HK-2 (cell line): ENCODE data around the gene ZNF407.

Experiments
- DNase-seq: peaks from one replicate; pipeline ENCODE4 v3.0.0-alpha.2; 2018; ENCODE audit not compliant: unreplicated experiment

The ZNF407 gene

DNA sequence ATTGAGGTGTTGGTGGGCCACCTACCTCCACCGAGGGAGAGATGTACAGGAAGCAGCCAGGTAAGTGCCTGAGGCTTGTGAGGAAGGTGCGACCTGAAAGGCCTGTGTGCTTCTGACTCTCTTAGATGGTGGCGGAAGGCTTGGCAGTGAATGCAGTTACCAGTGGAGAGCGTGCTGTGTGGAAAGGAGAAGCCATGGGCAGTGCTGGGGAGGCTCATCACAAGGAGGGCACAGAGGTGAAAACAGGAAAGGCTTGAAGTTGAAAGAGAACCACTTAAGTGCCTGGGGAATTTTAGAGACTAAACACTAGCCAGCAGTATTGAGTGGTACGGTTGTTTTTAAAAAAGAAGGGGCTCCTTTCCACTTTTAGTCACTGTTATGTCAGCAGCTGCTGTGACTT lies 130.9 kb downstream of the ZNF407 start:
- no peak for DNase-seq

DNA sequence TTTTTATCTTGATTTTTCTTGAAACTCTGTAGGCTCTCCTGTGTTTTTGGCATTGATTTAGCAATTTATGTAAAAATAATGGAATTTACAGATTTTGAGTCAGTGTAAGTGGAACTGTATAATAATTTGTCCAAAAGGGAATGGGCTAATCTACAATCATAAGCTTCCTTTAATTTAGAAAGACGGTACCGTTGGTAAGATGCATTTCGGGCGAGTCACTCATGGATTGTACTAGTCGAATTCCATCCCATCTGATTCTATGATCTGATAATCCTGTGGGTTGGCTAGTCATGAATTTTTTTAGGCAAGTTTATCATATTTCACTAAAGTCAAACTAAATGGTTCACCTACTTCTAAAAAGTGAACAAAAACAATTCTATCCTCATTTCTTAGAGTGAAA lies 133.4 kb downstream of the ZNF407 start:
- no peak for DNase-seq

DNA sequence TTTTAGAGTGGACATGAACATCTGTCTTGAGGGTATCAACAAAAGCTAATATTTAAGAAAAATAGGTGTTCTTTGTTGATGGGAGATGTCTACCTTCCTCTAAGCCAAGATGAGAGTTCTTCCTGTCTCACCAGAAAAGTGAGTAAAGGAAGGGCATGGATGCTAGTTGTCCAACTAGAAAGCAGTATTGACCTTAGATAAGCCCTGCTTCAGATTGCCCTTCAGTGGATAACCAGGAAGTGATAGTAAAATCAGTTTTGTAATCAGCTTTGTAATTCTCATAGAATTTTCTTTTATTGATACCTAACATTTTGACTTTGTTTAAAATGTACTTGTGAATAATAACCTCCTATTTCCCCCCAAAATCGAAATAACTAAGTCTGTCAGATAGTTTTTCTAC lies 134.7 kb downstream of the ZNF407 start:
- no peak for DNase-seq

DNA sequence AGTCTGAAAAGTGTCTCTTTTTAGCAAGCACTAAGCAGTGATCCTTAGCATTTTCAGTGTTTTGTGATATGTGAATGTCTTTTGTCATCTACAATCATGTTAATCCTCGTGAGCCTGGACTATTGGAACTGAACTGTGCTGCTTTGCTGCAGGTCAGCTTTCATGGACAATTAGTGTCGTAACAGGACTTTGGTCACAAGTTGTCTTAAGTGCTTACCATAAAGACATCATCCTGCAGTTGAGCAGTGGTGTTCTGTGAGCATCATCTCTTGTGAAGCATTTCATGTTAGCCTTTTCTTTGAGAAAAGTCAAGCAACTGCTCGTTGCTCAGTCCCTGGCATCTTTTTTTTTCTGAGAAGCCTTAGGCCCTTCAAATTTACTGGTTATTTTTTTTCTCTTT lies 135.9 kb downstream of the ZNF407 start:
- DNase-seq, result no peak

DNA sequence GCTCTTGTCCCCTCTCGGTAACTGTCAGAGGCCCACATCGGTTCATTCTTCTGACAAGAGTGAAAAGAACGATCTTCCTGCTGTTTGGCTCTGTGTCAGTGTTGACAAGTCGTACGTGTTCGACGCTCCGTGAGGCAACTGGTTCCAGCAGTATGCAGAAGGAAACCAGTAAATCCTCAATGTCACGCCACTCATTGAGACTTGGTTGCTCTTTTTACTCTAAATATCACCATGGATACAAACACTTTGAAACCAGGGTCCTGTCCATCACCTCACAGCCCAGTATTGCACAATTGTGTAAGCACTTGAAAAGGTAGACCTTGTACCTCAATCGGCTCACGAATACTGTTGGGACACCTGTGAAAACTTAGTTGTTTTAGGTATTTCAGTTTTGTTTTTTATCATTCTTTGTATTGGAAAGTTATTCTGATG lies 136.4 kb downstream of the ZNF407 start:
- no peak for DNase-seq

DNA sequence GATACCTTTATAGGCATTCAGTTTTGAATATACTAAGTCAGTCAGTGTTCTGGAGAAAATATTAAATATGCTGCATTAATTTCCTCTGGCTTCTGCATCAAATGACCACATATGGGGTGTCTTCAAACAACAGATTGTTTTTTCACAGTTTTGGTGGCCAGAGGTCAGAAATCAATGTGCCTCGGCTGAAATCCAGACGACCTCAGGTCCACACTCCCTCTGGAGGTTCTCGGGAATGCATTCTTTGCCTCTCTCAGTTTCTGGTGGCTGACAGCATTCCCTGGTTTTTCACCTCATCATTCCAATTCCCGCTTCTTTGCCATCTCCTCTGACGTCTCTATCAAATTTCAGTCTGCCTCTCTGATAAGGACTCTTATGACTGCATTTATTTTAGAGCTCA lies 142.3 kb downstream of the ZNF407 start:
- no peak for DNase-seq

DNA sequence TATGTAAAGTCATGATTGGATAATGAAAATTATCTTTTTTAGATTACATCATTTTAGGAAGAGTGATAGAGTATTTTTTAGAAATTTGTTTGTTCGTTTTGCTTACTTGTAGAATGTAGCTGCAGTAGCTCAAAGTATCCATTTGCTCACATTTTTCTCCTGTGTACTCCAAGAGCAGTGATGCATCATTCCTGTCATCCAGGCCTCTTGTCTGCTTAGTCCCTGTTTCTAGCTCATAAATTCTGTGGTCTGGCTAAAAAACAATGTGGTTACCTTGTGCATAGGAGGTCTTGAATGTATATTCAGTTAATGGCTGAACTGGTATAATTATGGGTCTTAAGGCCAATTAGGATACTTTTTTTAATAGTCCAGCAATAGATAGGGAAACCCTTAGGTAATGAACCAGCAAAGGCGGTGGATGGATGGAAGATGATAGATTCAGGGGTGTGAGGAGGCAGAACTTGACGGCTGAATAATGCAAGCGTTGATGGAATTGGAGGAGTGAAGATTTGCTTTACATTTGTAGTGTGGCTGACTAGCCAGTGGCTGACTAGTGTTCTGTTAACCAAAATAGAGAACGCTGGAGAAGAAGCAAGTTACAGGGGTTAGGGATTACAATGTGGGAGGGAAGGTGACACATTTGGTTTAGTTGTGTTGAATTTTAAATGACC lies 145.0 kb downstream of the ZNF407 start:
- DNase-seq, result no peak

DNA sequence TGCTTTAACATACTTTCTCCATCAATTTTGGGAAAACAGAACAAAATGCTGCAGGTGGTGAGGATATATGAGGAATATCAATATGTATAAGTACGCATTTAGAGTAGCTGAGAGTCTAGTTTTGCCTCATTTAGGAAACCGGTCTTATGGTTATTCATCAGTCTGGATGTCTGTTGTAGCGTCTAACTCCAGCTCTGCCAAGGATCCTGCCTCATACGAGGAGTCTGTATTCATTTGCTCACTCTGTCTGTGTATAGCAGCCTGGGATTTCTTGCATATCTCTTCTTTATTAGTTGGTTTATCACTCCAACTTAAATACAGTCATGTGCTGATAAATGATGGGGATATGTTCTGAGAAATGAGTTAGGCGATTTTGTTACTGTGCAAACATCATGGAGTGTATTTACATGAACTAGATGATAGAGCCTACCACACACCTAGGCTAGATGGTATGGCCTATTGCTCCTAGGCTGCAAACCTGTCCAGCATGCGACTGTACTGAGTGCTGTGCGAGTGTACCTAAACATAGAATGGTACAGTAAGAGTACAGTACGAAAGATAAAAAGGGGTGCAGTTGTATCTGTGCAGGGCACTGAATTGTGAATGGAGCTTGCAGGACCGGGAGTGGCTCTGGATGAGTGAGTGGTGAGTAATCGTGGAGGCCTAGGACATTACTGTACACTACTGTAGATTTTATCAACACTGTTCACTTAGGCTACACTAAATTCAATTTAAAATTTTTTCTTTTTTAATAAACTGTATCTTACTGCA lies 148.1 kb downstream of the ZNF407 start:
- peak; percentile 20 for DNase-seq

DNA sequence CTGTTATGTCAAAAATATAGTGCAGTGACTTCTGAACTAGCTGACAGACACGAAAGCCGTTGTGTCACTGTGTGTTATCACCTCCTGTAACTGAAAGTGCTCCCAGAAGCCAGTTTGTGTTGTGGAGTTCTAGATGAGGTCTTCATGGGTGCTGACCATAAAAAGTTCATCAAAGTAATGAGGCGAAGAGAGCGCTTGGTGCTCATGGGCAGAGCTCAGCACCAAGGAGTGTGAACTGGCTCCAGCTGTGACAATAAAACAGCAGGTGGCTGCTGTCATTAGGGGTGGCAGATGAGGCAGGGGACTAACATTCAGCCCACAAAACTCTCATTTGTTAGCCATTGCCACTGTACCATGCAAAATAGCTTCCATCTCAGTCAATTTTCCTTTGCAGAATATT lies 151.1 kb downstream of the ZNF407 start:
- no peak for DNase-seq

DNA sequence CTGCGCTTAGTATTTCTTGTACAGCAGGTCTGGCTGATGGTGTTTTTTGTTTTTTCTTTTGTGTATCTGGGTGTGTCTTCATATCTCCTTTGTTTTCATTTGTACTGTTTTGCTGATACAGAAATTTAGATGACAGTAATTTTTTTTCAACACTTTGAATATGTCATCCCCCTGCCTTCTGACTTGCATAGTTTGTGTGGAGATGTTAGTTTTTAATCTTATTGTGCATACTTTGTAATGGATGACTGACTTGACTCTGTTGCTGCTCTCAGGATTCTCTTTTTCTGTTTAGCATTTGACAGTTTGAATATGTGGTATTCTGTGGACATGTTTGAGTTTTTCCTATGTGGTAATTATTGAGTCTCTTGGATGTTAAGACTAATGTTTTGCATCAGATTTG lies 161.3 kb downstream of the ZNF407 start:
- no peak for DNase-seq

DNA sequence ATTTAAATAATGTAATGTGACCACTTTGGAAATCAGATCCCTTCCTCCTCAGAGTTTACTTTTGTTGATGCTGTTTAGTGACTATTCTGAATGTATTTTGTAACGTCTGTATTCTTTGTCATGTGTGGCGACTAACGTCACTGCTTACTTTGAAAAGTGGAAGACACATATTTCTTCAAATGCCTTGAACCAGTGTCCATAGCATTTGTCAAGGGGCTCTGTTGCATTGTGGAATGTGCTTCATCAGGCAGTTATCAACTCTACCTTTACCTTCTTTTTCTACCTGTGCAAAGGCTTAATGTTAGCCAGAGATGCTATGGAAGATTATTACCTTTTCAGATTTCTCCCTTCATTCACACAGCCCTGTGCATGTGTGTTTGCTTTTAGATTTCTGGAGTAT lies 162.4 kb downstream of the ZNF407 start:
- no peak for DNase-seq

DNA sequence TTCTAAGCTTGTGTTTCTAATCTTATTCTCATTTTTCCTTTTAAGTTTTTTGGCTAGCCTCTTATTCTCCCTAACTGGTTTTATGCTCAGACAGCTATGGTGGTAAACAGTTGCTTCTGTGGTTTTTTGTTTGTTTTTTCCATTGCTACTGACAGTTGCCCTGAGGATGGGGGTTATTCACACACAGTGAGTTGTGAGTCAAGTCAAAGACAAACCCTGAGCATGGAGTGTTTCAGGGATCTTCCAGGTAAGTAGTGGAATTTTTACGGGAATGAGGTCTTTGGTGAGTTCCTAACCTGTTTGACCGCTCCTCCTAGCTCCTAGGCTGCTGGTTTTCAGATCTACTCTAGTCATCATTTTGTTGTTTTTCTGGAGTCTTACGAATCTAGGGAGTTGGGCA lies 162.8 kb downstream of the ZNF407 start:
- no peak for DNase-seq

DNA sequence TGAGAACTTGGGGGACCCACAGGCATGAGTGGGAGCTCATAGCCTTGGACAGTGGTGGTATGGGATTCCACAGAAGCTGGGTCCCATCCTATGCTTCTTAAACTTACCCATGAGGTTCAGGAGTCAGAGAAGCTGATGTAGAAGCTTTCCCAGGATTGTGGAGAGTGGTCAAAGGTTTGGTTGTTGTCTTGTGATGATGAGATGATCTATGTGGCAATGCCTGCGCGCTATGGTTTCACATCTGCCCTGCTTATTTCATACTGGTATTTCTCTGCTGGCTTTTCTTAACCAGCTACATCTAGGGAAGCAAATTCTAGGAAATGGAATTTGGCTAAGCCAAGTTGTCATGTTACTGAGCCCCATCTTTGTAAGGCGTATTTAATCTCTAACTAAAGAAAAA lies 168.6 kb downstream of the ZNF407 start:
- no peak for DNase-seq

DNA sequence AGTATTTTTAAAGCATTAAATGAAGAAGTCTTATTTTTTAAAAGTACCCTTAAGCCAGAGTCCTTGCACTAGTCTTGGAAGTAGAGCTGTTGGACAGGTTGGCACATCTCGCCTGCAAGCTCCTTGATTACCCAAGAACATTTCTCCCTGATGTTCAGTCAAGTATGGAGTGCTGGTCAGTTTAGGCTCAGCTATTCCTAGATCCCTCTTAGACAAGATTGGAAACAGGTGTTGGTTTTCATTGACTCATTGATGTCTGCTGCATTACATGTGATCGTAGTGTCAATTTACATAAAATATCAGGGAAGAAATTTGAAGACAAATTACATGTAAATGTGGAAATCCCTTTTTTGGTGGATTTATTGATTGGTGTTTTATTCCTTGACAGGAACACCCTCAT lies 170.4 kb downstream of the ZNF407 start:
- no peak for DNase-seq

DNA sequence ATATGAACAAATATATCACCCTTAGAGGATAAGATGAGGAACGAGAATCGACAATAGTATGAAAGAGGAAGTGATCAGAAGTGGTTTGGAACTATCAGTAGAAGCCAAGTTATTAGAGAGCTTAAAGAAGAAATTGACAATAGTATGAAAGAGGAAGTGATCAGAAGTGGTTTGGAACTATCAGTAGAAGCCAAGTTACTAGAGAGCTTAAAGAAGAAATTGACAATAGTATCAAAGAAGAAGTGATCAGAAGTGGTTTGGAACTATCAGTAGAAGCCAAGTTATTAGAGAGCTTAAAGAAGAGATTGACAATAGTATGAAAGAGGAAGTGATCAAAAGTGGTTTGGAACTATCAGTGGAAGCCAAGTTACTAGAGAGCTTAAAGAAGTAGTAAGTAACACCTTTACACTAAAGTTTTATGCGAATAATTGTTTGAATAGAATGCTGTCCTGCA lies 175.5 kb downstream of the ZNF407 start:
- no peak for DNase-seq

DNA sequence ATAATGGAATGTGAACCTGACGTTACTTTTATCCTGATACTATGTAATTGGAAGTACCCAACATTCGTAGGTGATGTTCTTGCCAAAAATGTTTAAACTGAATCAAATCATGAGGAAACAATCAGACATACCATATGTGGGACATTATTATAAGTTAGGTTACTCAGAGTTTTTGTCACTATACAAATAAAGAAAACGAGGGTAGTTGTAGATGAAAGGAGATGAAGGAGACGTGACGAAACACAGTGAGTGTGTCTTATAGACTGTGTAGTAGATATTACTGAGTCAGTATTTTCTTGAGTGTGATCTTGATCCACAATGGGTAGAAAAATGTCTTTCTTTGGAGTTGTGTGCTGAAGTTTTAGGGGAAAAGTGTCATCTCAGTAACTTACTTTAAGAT lies 176.8 kb downstream of the ZNF407 start:
- no peak for DNase-seq

DNA sequence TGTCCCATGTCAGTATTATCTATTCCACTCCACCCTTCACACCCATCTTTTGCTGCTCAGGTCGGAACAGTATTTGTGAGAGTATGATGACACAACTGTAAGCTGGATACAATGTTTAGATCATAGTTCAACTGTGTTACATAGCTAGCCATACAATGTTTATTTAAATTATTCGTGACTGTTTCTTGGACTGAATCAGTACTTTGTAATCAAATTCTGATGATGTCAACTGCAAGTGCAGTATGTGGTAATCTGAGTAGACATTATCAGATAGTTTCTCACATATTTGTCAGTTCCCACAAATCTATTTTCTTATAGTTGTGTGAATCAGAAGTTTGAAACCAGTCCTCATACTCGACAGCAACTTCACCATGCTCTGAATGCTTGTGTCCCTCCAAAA lies 177.6 kb downstream of the ZNF407 start:
- no peak for DNase-seq

DNA sequence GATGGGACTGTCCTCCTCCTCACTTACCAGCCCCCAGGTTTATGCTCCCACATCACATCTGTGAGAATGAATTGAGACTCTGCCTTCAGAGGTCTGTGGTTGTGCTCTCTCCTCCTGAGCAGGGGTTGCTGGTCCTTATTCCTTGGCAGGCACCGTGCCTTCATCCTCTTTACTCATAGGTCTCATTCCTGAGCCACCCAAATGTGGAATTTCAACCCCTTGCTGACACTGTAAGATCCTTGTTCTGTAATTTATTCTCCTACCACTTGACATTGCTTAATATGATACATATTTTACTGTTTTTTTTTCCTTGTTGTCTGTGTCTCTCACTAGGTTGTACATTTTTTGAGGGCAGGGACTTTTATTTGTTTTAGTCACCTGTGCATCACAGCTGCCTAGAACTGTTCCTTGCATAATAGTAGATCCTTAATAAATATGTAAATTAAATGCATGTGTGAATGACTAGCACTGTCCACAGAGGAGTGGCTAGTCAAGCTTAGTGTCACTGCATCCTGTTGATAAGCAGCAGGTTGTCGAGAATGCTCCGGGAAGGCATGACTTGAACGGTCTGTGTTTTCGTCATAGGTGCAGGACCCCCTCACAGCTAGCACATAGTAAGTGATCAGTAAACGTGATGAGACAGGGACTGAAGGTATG lies 180.6 kb downstream of the ZNF407 start:
- no peak for DNase-seq

DNA sequence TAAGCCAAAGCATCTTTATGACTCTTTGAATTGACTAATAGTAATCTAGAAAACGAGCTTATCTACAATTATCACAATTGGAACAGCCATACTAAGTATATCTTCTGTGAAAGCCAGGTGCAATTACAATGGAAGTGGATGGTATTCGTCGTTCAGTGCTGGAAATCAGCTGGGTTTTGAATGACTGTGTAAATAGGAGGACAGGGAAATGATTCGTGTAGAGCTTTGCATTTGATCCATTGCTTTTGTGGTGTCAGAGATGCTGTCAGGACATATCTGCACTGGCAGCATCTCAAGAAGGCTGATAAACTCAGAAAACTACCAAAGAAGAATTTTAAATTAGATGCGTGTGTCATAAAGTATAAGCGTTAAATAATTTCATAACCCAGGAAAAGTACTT lies 187.1 kb downstream of the ZNF407 start:
- DNase-seq, result no peak

DNA sequence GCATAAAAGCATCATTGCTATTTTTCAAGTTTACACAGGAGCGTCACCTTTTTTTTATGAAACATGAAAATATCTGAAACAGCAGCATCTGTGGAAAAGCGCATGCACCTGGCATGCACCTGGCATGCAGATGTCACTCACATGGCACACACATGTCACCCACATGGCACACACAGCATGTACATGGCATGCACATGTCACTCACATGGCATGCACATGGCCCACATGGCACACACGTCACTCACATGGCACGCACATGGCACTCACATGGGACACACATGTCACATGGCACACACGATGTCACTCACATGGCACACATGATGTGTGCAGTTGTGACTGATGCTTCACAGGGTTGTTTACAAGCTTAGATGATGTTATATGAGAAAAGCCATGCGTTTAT lies 188.0 kb downstream of the ZNF407 start:
- no peak for DNase-seq

DNA sequence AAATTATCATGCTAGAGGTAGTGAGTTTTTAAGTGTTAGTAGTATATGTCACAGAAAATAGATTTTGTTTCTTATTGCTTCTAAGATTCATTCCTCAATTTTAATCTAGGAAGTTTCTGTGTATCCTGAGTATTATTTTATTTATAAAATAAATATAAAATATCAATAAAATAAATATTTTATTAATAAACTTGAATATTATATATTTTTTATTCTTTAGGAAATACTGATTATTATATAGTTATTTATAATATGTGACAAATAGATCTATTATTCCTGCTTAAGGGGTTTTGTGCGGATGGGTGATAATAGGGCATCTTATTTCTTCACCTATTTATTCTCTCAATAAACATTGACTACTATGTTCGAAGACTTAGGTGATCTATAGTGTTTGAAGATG lies 191.0 kb downstream of the ZNF407 start:
- DNase-seq, result no peak

DNA sequence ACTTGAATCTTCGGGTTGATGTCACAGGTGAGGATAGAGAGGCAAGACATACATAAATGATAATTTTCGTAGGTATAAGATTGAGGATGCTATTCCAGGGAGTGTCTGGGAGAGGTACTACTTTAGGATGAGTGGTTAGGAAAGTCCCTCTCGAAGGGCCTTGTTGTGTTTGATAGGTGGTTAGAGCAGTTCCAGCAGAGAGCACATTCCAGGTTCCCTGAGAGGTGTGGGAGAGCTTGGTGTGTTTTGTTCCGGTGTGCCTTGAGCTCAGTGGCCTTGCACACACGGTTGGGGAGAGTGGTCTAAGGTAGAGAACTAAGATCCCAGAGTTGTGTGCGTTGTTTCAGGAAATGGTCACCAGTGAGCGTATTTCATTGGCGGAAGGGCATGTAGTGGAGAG lies 191.4 kb downstream of the ZNF407 start:
- no peak for DNase-seq

DNA sequence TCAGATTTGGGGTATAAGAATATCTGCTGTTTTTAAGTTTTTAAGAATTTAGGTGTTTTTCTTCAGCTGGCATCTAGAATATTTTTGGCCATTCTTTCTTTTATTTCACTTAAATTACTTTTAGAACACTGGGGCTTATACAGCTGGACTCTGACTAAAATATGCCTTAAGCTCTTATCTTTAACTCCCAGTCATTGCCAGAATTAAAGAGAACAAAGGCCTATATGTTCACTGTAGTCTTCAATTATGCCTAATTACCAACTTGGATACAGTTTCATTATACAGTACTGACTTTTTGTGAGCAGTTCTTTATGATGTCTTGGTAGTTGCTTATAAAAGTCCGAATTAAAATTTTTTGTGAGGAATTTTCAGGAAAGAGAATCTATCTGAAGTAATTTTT lies 192.8 kb downstream of the ZNF407 start:
- no peak for DNase-seq
